ENCODE results near the gene NFIA.
A peak's percentile ranks its signal among the peaks of the same experiment; 100 is the strongest.
"Not testable (repeated sequence)": the region's sequence is repeated elsewhere in the genome, so short reads cannot be mapped to it uniquely, and the experiment has no call there.

Gene NFIA

GRCh38 chr1:61447106-61447967 lies 365.0 kb downstream of the NFIA start:
- DNase-seq: no peak

- no peak for DNase-seq
Observed at GRCh38 chr1:61447968-61448430, 365.6 kb downstream of the NFIA start.

- no peak for DNase-seq
Observed at GRCh38 chr1:61448914-61449313, 366.6 kb downstream of the NFIA start.

GRCh38 chr1:61449410-61449809 lies 367.0 kb downstream of the NFIA start:
- DNase-seq: no peak

- no peak for DNase-seq
Observed at GRCh38 chr1:61450454-61450853, 368.1 kb downstream of the NFIA start.

- DNase-seq: no peak
Observed at GRCh38 chr1:61450872-61451571, 368.7 kb downstream of the NFIA start.

- no peak for DNase-seq
Observed at GRCh38 chr1:61451572-61451968, 369.2 kb downstream of the NFIA start.

GRCh38 chr1:61452176-61453035 lies 370.0 kb downstream of the NFIA start:
- DNase-seq: no peak

- DNase-seq: peak; percentile 50 to 63
Observed at GRCh38 chr1:61453111-61453961, 371.0 kb downstream of the NFIA start.

- DNase-seq: no peak
Observed at GRCh38 chr1:61455400-61455799, 373.0 kb downstream of the NFIA start.

- DNase-seq: no peak
Observed at GRCh38 chr1:61457526-61458040, 375.2 kb downstream of the NFIA start.

- no peak for DNase-seq
Observed at GRCh38 chr1:61459345-61459744, 377.0 kb downstream of the NFIA start.

GRCh38 chr1:61460191-61460590 lies 377.8 kb downstream of the NFIA start:
- no peak for DNase-seq

GRCh38 chr1:61461406-61462384 lies 379.3 kb downstream of the NFIA start:
- DNase-seq: no peak

- DNase-seq: no peak
Observed at GRCh38 chr1:61462628-61463027, 380.3 kb downstream of the NFIA start.

GRCh38 chr1:61463220-61463619 lies 380.9 kb downstream of the NFIA start:
- no peak for DNase-seq

- DNase-seq: not testable (repeated sequence)
Observed at GRCh38 chr1:61467836-61468235, 385.5 kb downstream of the NFIA start.

GRCh38 chr1:61469365-61469764 lies 387.0 kb downstream of the NFIA start:
- no peak for DNase-seq

- DNase-seq: no peak
Observed at GRCh38 chr1:61472876-61473275, 390.5 kb downstream of the NFIA start.

- DNase-seq: no peak
Observed at GRCh38 chr1:61474269-61474817, 392.0 kb downstream of the NFIA start.

Data from stimulated activated CD4-positive, alpha-beta T cell treated with anti-CD3 and anti-CD28 coated beads, Interleukin-2, amount 100 ng/mL, for 48 hours (primary cell).